ENCODE data around the gene NAA30.

GRCh38 chr14:57412341-57412740 is 22.0 kb downstream of the NAA30 start:
- TF ChIP-seq POLR2AphosphoS5 (IDR thresholded peaks at IDR 0.05; ENCODE audit: low read depth, low read length) (no peak), TAF1 (IDR thresholded peaks at IDR 0.05; ENCODE audit: borderline replicate concordance, insufficient read depth, low read length) (no peak)
- TF ChIP-seq, protein P1, sequence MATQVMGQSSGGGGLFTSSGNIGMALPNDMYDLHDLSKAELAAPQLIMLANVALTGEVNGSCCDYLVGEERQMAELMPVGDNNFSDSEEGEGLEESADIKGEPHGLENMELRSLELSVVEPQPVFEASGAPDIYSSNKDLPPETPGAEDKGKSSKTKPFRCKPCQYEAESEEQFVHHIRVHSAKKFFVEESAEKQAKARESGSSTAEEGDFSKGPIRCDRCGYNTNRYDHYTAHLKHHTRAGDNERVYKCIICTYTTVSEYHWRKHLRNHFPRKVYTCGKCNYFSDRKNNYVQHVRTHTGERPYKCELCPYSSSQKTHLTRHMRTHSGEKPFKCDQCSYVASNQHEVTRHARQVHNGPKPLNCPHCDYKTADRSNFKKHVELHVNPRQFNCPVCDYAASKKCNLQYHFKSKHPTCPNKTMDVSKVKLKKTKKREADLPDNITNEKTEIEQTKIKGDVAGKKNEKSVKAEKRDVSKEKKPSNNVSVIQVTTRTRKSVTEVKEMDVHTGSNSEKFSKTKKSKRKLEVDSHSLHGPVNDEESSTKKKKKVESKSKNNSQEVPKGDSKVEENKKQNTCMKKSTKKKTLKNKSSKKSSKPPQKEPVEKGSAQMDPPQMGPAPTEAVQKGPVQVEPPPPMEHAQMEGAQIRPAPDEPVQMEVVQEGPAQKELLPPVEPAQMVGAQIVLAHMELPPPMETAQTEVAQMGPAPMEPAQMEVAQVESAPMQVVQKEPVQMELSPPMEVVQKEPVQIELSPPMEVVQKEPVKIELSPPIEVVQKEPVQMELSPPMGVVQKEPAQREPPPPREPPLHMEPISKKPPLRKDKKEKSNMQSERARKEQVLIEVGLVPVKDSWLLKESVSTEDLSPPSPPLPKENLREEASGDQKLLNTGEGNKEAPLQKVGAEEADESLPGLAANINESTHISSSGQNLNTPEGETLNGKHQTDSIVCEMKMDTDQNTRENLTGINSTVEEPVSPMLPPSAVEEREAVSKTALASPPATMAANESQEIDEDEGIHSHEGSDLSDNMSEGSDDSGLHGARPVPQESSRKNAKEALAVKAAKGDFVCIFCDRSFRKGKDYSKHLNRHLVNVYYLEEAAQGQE (IDR thresholded peaks at IDR 0.05; ENCODE audit: insufficient read depth in 1 of 2, low read depth in 2 of 2, low read length in 2 of 2) = no peak

Data from PFSK-1 (cell line).